Activated T-helper 2 cell treated with anti-CD3 and anti-CD28 coated beads, Interferon-gamma antibody, Interleukin-2, Interleukin-4, amounts not matched to agents 10 μg/mL and 5 μg/mL and 100 μg/mL, durations not matched to agents 14 hours and 24 hours and 36 hours (primary cell): ENCODE measurements around the gene NEDD8. TPM values are rescaled to one million over a fixed set of nuclear protein-coding genes. Genes with fewer than 3 reads are reported as not detected.

ENCODE experiments used
- DNase-seq: peaks from one replicate; pipeline ENCODE4 v3.0.0; 2021; ENCODE audit warnings: low spot score
- H3K27ac Mint-ChIP-seq: one replicate; pipeline ENCODE4 v1.8.0; 2021; ENCODE audit warnings: mixed read lengths
- H3K27me3 Mint-ChIP-seq: one replicate; pipeline ENCODE4 v1.8.0; 2021; ENCODE audit warnings: low read depth, mixed read lengths
- H3K36me3 Mint-ChIP-seq: one replicate; pipeline ENCODE4 v1.8.0; 2021; ENCODE audit warnings: low read depth, mixed read lengths
- H3K4me1 Mint-ChIP-seq: one replicate; pipeline ENCODE4 v1.8.0; 2021; ENCODE audit warnings: low read depth, mixed read lengths
- H3K4me3 Mint-ChIP-seq: one replicate; pipeline ENCODE4 v1.8.0; 2021; ENCODE audit warnings: low read depth, mild to moderate bottlenecking, moderate library complexity, mixed read lengths
- H3K9me3 Mint-ChIP-seq: one replicate; pipeline ENCODE4 v1.8.0; 2021; ENCODE audit warnings: mixed read lengths
- intact Hi-C: fragments of 100-400 bp; cut with micrococcal nuclease; formaldehyde crosslinking; loops from one replicate; pipeline ENCODE4 v1.15.1; 2023
- total RNA-seq: library from RNA; stranded (reverse); gene quantifications from 2 replicates; pipeline ENCODE4 v1.2.3, GENCODE V29; 2022

Gene NEDD8
- total RNA-seq, 1 donor from 2014 or later: 194 TPM

DNA sequence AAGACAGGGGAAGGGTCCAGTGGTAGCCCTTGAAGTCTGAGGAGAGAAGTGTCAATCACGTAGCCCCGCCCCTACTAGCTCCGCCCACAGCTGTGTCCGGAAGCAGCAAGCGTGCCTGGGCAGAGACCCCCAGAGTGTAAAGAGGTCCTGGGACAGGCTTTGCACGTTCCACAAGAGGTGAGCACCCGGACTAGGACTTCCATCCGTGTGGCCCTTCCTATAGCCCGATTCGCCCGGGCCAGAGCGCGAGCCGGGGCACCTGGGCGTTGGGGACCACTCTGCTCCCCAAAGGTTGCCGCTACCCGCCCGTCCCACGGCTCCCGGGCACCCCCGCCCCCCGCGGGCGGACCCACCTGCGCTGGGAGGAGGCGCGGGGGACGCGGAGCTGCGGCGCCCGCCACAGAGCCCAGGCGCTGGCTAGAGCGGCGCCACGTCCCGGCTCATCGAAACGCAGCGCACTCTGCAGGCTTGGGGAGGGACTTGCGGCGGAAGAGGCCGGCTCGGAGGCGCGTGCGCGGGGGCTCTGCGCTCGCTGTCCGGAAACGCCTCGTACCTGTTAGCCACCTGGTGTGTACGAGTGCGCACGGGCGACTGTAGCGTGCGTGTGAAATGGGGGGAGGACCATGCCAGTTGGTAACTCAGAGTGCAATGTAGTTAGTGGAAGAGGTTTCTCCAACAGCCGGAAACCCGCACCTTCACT is 39.1 kb upstream of the NEDD8 start, which contains the start of gene RABGGTA:
TSS of gene RABGGTA (minus strand) at position 464 of the 700 bp plus-strand sequence. CDS start 482 bp downstream, outside the sequence.
- Mint-ChIP-seq H3K36me3 (peaks cover 22% of the 10 kb centered on the region), H3K4me1 (peaks cover 30% of the 10 kb centered on the region), H3K27ac (peak within 1 kb of the TSS; percentile 89), H3K27me3 (no peaks in the 10 kb centered on the region), H3K4me3 (peak within 1 kb of the TSS; percentile 86), H3K9me3 (no peaks in the 10 kb centered on the region)
- DNase-seq: peak; percentile 87
- intact Hi-C loops: loop anchor here (1.0 kb wide), 4 partner anchors 28 to 58 kb away; partner anchors contain the start of genes CHMP4A, DHRS1, GMPR2 and NEDD8

DNA sequence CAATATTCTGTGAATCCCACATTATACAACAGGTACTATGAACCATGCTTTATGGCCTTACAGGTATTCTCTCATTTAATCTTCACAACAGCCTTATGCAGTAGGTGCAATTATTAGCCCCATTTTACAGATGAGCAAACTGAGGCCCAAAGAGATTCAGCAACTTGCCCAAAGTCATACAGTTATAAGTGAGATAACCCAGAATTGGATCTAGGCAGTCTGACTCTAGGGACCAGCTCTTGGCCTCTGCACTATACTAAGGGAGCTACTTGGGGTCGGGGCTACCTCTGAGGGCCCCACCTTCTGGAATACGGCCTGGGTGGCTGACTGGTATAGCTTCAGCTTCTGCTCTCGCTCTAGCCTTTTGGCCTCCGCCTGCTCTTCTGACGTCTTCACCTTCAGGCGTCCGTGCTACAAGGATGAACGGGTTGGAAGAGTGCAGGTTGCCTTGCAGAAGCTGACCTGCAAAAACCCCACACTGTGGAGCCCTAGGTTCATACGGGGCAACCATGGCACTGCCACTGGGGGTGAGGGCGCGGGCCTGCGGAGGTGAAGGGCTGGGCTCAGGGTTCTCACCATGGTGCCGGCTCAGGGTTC is 38.5 kb upstream of the NEDD8 start:
- H3K4me3 Mint-ChIP-seq: peak overlapping the region; percentile 86
- peak overlapping the region; percentile 89 for H3K27ac Mint-ChIP-seq
- H3K4me1 Mint-ChIP-seq: peaks cover 30% of the 10 kb centered on the region
- DNase-seq: no peak
- H3K36me3 Mint-ChIP-seq: peaks cover 24% of the 10 kb centered on the region
- H3K27me3 Mint-ChIP-seq: no peaks in the 10 kb centered on the region
- intact Hi-C loops: loop anchor here (1.0 kb wide), 4 partner anchors 28 to 57 kb away; partner anchors contain the start of genes CHMP4A, DHRS1, GMPR2 and NEDD8
- H3K9me3 Mint-ChIP-seq: no peaks in the 10 kb centered on the region

DNA sequence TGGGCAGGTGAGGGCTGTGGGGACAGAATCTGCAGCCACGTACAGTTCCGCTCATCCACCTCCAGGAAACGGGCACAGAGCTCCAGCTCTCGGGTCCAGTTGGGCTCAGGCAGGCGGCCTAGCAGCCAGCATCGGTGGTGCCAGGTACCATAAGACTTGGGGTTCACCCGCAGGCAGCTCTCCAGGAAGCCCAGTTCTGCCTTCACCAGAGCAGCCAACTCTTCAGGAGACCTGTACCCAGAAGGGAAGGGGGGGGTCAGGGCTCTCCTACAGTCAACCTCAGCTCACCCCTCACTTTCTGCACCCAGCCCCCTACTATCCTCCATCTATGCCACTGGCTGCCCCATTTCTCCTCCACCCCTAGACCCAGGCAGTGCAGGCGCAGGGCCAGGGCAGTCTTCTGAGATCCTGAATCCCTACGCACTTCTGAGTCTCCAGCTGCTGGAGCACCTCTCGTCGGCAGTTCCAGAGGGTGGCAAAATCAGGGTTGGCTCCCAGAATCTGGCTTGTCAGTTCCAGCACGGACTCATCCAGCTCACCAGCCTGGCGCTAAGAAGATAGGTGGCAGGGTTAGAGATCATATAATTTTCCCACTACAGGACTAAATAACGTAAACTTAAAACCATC is 37.9 kb upstream of the NEDD8 start:
- H3K27me3 Mint-ChIP-seq: no peaks in the 10 kb centered on the region
- no peak overlapping the region for H3K27ac Mint-ChIP-seq
- intact Hi-C loops: no loop called here
- peaks cover 30% of the 10 kb centered on the region for H3K4me1 Mint-ChIP-seq
- H3K36me3 Mint-ChIP-seq: peaks cover 24% of the 10 kb centered on the region
- H3K4me3 Mint-ChIP-seq: peak overlapping the region; percentile 43
- H3K9me3 Mint-ChIP-seq: no peaks in the 10 kb centered on the region
- DNase-seq: no peak

DNA sequence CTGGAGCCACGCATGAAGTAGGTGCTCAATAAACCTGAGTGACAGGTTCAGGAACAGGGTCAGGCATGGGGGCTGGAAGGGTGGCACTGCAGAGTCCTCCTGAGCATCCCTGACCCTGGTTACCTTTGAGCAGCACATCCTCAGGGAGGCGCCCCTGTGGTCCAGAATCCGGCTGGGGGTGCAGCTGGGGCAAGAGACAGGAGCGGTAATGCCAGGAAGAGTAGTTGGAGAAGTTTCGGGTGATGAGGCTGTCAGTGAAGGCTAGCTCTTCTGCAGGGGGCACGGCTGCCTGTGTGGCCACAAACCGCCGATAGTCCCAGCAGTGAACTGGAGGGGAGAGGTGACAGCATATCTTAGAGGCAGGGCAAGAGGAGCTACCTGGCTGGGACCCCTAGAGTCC is 37.2 kb upstream of the NEDD8 start:
- Mint-ChIP-seq H3K4me3 (no peak overlapping the region), H3K36me3 (peaks cover 28% of the 10 kb centered on the region), H3K27ac (no peak overlapping the region), H3K9me3 (no peaks in the 10 kb centered on the region), H3K4me1 (peaks cover 30% of the 10 kb centered on the region), H3K27me3 (no peaks in the 10 kb centered on the region)
- intact Hi-C loops: no loop called here
- DNase-seq: no peak

DNA sequence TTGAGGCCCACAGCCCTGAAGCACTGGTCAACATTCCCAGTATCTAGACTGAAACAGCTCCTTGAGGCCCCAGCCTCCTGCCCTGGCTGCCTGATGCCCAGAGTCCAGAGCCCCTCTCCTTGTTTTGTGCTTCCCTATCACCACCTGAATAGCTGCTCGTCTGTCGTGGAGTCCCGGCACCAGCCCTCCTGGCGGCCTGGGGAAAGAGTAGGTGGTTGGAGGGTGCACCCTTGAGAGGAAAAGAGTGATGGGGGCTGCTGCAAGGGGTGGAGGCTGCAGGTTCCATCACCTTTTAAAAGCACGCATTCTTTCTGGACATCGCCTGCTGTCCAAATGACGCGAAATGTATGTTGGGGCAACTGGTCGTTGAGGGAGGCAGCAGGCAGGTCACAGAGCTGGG is 36.1 kb upstream of the NEDD8 start:
- Mint-ChIP-seq H3K4me1 (peaks cover 19% of the 10 kb centered on the region), H3K27me3 (no peaks in the 10 kb centered on the region), H3K9me3 (no peaks in the 10 kb centered on the region), H3K27ac (no peak overlapping the region), H3K36me3 (peaks cover 28% of the 10 kb centered on the region), H3K4me3 (no peak overlapping the region)
- intact Hi-C loops: no loop called here
- no peak for DNase-seq

DNA sequence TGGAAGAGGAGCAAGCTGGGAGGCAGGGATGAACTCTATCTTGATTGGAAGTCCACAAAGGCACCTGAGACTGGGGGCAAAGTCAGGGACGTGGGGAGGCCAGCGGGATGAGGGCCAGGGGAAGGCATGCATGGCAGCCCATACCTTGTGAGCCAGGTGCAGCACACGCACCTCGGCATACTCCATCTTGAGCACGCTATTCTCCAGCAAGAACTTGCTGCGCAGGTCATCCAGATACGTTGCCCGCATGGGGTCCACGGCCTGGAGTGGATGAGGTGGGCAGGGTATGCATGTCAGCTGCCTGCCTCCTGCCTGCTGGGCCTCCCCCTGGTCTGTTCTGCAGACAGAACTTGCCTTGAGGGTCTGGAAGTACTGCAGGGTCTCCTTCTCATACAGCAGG is 35.3 kb upstream of the NEDD8 start:
- Mint-ChIP-seq H3K4me1 (peaks cover 14% of the 10 kb centered on the region), H3K4me3 (no peak overlapping the region), H3K9me3 (no peaks in the 10 kb centered on the region), H3K36me3 (peaks cover 28% of the 10 kb centered on the region), H3K27ac (no peak overlapping the region), H3K27me3 (no peaks in the 10 kb centered on the region)
- intact Hi-C loops: no loop called here
- DNase-seq: no peak

DNA sequence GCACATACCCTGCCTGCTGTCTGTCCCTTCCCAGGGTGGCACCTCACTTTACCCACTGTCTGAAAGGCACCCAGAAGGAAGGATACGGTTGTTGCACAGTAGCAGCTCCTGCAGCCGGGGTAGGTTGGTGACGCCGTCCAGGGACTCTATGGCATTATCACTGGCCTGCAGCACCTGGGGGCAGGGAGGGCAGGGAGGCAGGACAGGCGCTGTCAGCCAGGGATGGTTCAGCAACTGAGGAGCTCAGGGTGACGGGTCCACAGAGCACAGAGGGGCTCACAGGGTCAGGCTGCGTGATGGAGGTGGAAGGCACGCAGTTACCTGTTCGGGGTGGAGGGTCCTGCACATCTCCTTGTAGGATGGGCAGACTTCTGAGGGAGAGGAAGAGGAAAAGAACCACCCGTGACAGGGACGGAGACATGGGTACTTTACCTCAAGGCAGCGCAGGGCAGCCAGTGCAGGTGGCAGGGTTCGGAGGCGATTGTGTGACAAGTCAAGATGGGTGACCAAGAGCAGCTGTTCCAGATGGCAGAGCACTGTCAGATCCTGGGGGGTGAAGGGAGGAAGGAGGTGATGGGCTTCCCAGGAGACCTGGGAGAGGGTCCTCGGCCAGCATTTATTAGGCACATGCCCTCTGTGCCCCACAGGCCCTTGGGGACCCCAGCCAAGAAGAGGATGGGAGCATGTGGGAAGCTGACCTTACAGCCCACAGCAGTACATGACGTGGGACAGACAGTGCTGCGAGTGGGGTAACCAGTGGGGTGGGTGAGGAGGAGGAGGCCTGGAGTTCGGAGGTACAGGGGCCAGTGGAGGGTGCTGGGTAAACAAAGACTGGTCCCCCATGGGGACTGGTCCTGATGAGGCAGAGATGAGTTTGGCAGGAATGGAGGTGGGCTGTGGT is 34.4 kb upstream of the NEDD8 start:
- H3K27ac Mint-ChIP-seq: no peak overlapping the region
- no peak overlapping the region for H3K4me3 Mint-ChIP-seq
- peaks cover 28% of the 10 kb centered on the region for H3K36me3 Mint-ChIP-seq
- DNase-seq: no peak
- no peaks in the 10 kb centered on the region for H3K27me3 Mint-ChIP-seq
- no peaks in the 10 kb centered on the region for H3K9me3 Mint-ChIP-seq
- H3K4me1 Mint-ChIP-seq: peaks cover 6% of the 10 kb centered on the region
- intact Hi-C loops: no loop called here

DNA sequence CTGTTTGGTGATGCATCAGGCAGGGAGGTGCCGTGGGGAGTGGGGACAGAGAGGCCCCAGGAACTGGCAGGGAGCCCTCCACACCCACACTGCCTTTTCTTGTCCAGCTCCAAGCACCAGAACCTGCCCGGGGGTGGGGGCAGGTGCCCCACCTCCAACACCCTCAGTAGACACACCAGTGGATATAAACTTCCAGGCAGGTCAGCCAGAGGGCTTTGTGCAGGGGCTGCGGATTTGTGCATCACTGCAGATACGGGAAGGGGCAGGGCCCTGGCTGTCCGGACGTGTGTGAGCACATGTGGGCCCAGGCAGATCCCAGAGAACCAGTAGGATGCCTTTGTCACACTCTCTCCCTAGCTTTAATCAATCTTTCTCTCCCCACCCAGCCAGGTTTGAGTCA is 32.1 kb upstream of the NEDD8 start:
- Mint-ChIP-seq H3K4me1 (no peaks in the 10 kb centered on the region), H3K9me3 (no peaks in the 10 kb centered on the region), H3K36me3 (peaks cover 27% of the 10 kb centered on the region), H3K4me3 (no peak overlapping the region), H3K27ac (no peak overlapping the region), H3K27me3 (no peaks in the 10 kb centered on the region)
- DNase-seq: no peak
- intact Hi-C loops: no loop called here

DNA sequence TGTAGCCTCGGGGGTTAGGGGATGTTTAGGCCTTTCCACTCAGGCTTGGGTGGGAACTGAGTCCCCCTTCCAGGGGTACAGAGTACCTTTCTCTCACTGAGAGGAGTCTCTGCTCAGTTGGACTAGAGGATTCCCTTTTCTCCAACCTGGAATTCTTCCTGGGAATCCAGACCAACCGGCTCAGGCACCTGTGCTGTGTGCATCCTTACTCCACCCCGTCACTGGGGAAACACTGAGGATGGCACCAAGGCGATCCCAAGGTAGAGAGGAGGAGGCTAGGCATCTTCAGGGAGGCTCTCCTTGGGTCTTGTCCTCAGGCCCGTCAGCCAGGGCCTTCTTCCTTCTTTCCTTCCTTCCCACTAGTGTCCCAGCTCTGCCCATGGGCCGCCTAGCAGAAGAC is 31.7 kb upstream of the NEDD8 start:
- DNase-seq: no peak
- H3K4me3 Mint-ChIP-seq: no peak overlapping the region
- no peaks in the 10 kb centered on the region for H3K4me1 Mint-ChIP-seq
- H3K27ac Mint-ChIP-seq: no peak overlapping the region
- intact Hi-C loops: no loop called here
- no peaks in the 10 kb centered on the region for H3K9me3 Mint-ChIP-seq
- peaks cover 25% of the 10 kb centered on the region for H3K36me3 Mint-ChIP-seq
- H3K27me3 Mint-ChIP-seq: no peaks in the 10 kb centered on the region

DNA sequence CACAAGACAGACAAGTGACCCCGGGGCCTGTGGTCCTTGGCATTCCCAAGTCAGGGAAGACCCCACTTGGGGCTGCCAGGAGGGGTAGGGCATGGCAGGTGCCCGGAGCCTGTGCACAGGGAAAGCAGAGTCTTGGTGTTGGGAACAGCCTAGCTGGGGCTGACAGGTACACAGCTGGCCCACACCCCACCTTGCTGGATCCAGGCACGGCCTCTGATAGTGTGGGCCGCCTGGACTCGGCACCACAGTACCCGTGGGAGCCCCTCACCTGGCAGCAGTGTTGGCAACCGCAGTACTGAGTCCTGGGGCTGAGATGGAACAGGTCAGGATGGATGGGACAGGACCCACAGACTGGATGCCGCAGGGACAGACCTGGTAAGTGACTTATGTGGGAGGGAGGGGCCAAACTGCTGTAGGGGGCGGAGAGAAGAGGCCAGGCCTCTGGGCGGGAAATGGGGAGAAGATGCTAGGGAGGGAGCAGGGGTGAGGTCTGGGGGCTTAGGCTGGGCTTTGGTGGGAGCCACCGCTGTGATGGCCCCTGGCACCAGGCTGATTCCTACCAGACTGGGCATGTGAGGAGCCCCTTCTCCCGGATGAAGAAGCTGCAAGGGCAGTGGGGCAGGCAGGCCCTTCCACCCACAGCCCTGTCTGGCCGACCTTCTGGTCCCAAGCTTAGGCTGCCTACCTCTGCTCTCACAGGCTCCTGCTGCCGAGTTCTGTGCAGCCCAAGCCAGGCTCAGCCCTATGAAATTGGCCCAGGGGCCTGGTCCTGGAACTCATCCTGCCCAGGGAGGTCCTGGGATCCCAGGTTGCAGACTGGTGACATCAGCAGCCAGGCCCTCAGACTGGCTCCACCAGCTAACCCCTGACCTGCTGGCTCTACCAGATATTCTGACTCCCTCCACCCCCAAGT is 30.9 kb upstream of the NEDD8 start, which contains the start of gene TGM1:
TSS of gene TGM1 (minus strand) at position 357 of the 913 bp plus-strand sequence. CDS start 825 bp downstream, outside the sequence.
- Mint-ChIP-seq H3K9me3 (no peaks in the 10 kb centered on the region), H3K36me3 (peaks cover 18% of the 10 kb centered on the region), H3K27ac (no peak within 1 kb of the TSS), H3K4me3 (no peak within 1 kb of the TSS), H3K4me1 (no peaks in the 10 kb centered on the region), H3K27me3 (no peaks in the 10 kb centered on the region)
- intact Hi-C loops: no loop called here
- no peak for DNase-seq

DNA sequence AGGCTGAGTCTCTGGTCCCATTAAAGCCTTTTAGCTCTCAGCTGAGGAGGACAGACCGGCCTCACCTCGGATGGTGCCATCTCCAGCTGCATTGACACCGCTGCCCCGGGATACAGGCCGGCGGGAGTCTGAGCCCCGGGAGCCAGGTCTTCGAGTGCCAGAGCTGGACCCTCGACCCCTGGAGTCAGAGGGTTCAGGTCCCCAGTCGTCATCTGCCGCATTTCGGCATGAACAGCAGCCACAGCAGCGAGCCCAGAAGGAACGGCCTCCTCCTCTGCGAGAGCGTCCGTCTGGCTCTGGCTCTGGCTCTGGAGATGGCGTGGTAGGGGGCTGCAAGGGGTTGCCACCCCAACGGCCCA is 29.8 kb upstream of the NEDD8 start:
- Mint-ChIP-seq H3K27ac (no peak overlapping the region), H3K9me3 (no peaks in the 10 kb centered on the region), H3K4me3 (no peak overlapping the region), H3K27me3 (no peaks in the 10 kb centered on the region), H3K36me3 (peaks cover 13% of the 10 kb centered on the region), H3K4me1 (no peaks in the 10 kb centered on the region)
- no peak for DNase-seq
- intact Hi-C loops: no loop called here
